H1 (cell line): ENCODE measurements around the gene SOX8. TPM values are rescaled to one million over a fixed set of nuclear protein-coding genes. Genes with fewer than 3 reads are reported as not detected.

Experiments used
- CTBP2 ChIP-seq: IDR thresholded peaks from 2 replicates; pipeline ENCODE4 v1.7.0; 2011; ENCODE audit warnings: borderline replicate concordance, mild to moderate bottlenecking, moderate library complexity, mixed read lengths, low read length; ENCODE audit not compliant: insufficient read depth, insufficient read length
- SIN3A ChIP-seq, 2 experiments: IDR thresholded peaks in 1 of 2; conservative IDR thresholded peaks in 1 of 2; 2 replicates each; pipeline ENCODE4 v1.6.1; 2011 to 2012; ENCODE audit warnings: low read length in 2 of 2, improper control_type of control experiment in 1 of 2, low read depth in 1 of 2, mild to moderate bottlenecking in 1 of 2
- SRF ChIP-seq: IDR thresholded peaks from 2 replicates; pipeline ENCODE4 v1.6.1; 2011; ENCODE audit warnings: mild to moderate bottlenecking, low read depth, low read length, moderate library complexity
- polyA plus RNA-seq, 7 experiments: library from polyadenylated mRNA; depleted of rRNA in 3 of 7; stranded (reverse) in 5 of 7; unstranded in 2 of 7; fragments of >200 nt in 5 of 7; fragments of 200-250 nt in 2 of 7; gene quantifications; 1 replicate in 5 of 7; 2 replicates in 1 of 7; 4 replicates in 1 of 7; pipeline versions ENCODE4 v1.2.1 to v1.2.3, GENCODE V29; 2011 to 2013; ENCODE audit warnings: missing spikeins in 2 of 7, mixed read lengths in 2 of 7
- total RNA-seq: library from RNA; stranded (reverse); fragmentation: NEBNext Ultra II Directional; extraction: Animal tissue kit (Norgen Biotek cat#: 25700); gene quantifications from 2 replicates; pipeline ENCODE4 v1.2.1, GENCODE V29; 2021

SOX8 gene
- total and polyA plus RNA-seq, 2 of the 8 experiments (the other 6 are each of a cell fraction or from before 2014, with no cell fraction given) = 2.2 to 5.7 TPM

DNA sequence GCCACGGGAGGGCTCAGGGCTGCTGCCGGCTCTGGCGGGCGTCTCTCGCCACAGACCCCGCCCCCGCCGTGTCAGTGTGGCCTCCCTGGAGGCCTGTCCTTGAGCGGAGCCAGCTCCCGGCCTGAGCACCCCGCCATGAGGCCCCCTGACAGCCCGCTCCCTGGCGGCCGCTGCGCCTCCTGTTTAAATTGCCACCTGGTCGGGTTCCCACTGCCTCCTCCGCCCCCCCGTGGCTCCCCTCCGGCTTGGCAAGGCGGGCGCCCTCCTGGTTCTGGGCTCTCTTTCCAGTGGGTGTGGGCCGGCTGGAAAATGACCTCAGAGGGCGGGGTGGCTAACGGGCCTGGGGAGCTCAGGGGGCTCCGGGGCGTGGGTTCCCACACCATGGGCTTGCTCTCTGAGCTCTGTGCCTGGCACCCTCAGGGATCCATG, 48.9 kb downstream of the SOX8 start (continued):
- TF ChIP-seq SIN3A (conservative IDR thresholded peaks at IDR 0.05 in 1 of 2, IDR thresholded peaks at IDR 0.05 in 1 of 2; ENCODE audit: low read depth in 1 of 2, low read length in 2 of 2) (no peak), SRF (no peak), CTBP2 (no peak)
